ENCODE results near the gene NEMP2. TPM values are rescaled to one million over a fixed set of nuclear protein-coding genes. Genes with fewer than 3 reads are reported as not detected.

The NEMP2 gene
- total RNA-seq, 2 experiments from 2014 or later: 11.6 to 12.2 TPM

- no peaks in the 10 kb centered on the region for H3K27me3 ChIP-seq (ENCODE audit: control insufficient read depth in 1 of 2, insufficient read depth in 2 of 2, low read length in 2 of 2)
- intact Hi-C loops (cut with DNase I, micrococcal nuclease): loop anchor here in 1 of 2 experiments (5.0 kb wide), 1 partner anchor 123 kb away; no protein-coding TSS in a partner anchor
- no peak overlapping the region for H3K27ac ChIP-seq (ENCODE audit: low read depth in 1 of 2, low read length in 2 of 2)
- TF ChIP-seq CTCF (IDR thresholded peaks at IDR 0.05): no peak
- H3K36me3 Mint-ChIP-seq (ENCODE audit: low read depth): peaks cover 87% of the 10 kb centered on the region
- peaks cover 16% of the 10 kb centered on the region for H3K4me1 Mint-ChIP-seq (ENCODE audit: low read depth)
- DNase-seq (no peak), ATAC-seq (ENCODE audit: poor library complexity) (no peak)
- H3K4me1 ChIP-seq (ENCODE audit: insufficient read depth, low read length): no peaks in the 10 kb centered on the region
- ChIA-PET CTCF (no interaction called here), POLR2A (no interaction called here)
- H3K4me3 ChIP-seq (ENCODE audit: low read length): no peak overlapping the region
- H3K36me3 ChIP-seq (ENCODE audit: insufficient read depth, low read length): peaks cover 83% of the 10 kb centered on the region
- no peaks in the 10 kb centered on the region for H3K9me3 ChIP-seq (ENCODE audit: control insufficient read depth in 1 of 2, insufficient read depth in 1 of 2, low read length in 2 of 2)
- no peak overlapping the region for H3K27ac Mint-ChIP-seq
- no peaks in the 10 kb centered on the region for H3K9me3 Mint-ChIP-seq
- H3K4me3 Mint-ChIP-seq: no peak overlapping the region
- no peaks in the 10 kb centered on the region for H3K27me3 Mint-ChIP-seq
These were observed 29.6 kb downstream of the NEMP2 start for GRCh38 chr2:190504912-190505311.

- H3K4me1 ChIP-seq (ENCODE audit: insufficient read depth, low read length): no peaks in the 10 kb centered on the region
- peaks cover 85% of the 10 kb centered on the region for H3K36me3 ChIP-seq (ENCODE audit: insufficient read depth, low read length)
- intact Hi-C loops (cut with DNase I, micrococcal nuclease): no loop called here
- H3K9me3 ChIP-seq (ENCODE audit: control insufficient read depth in 1 of 2, insufficient read depth in 1 of 2, low read length in 2 of 2): no peaks in the 10 kb centered on the region
- H3K36me3 Mint-ChIP-seq (ENCODE audit: low read depth): peaks cover 86% of the 10 kb centered on the region
- peak overlapping the region; percentile 0 for H3K27ac Mint-ChIP-seq
- H3K4me3 ChIP-seq (ENCODE audit: low read length): no peak overlapping the region
- no peaks in the 10 kb centered on the region for H3K27me3 ChIP-seq (ENCODE audit: control insufficient read depth in 1 of 2, insufficient read depth in 2 of 2, low read length in 2 of 2)
- ChIA-PET POLR2A (no interaction called here), CTCF (interaction anchor here (1.4 kb wide), 1 partner anchor 177 kb away, joined by 3 read pairs; no protein-coding TSS in a partner anchor)
- peaks cover 16% of the 10 kb centered on the region for H3K4me1 Mint-ChIP-seq (ENCODE audit: low read depth)
- no peaks in the 10 kb centered on the region for H3K27me3 Mint-ChIP-seq
- DNase-seq (no peak), ATAC-seq (ENCODE audit: poor library complexity) (no peak)
- no peak overlapping the region for H3K4me3 Mint-ChIP-seq
- H3K9me3 Mint-ChIP-seq: no peaks in the 10 kb centered on the region
- H3K27ac ChIP-seq (ENCODE audit: low read depth in 1 of 2, low read length in 2 of 2): no peak overlapping the region
- TF ChIP-seq CTCF (IDR thresholded peaks at IDR 0.05): no peak
These were observed 31.4 kb downstream of the NEMP2 start for GRCh38 chr2:190503088-190503487.

- peaks cover 86% of the 10 kb centered on the region for H3K36me3 Mint-ChIP-seq (ENCODE audit: low read depth)
- Histone ChIP-seq H3K36me3 (ENCODE audit: insufficient read depth, low read length) (peaks cover 93% of the 10 kb centered on the region), H3K27ac (ENCODE audit: low read depth in 1 of 2, low read length in 2 of 2) (no peak overlapping the region), H3K4me1 (ENCODE audit: insufficient read depth, low read length) (no peaks in the 10 kb centered on the region), H3K27me3 (ENCODE audit: control insufficient read depth in 1 of 2, insufficient read depth in 2 of 2, low read length in 2 of 2) (no peaks in the 10 kb centered on the region), H3K9me3 (ENCODE audit: control insufficient read depth in 1 of 2, insufficient read depth in 1 of 2, low read length in 2 of 2) (no peaks in the 10 kb centered on the region), H3K4me3 (ENCODE audit: low read length) (no peak overlapping the region)
- peaks cover 16% of the 10 kb centered on the region for H3K4me1 Mint-ChIP-seq (ENCODE audit: low read depth)
- intact Hi-C loops (cut with DNase I, micrococcal nuclease): no loop called here
- H3K27ac Mint-ChIP-seq: peak overlapping the region; percentile 28
- ATAC-seq (ENCODE audit: poor library complexity) (no peak), DNase-seq (no peak)
- POLR2A ChIA-PET: no interaction called here
- H3K27me3 Mint-ChIP-seq: no peaks in the 10 kb centered on the region
- no peak overlapping the region for H3K4me3 Mint-ChIP-seq
- CTCF ChIA-PET: interaction anchor here (1.4 kb wide), 1 partner anchor 178 kb away, joined by 3 read pairs; no protein-coding TSS in a partner anchor
- no peak for TF ChIP-seq CTCF (IDR thresholded peaks at IDR 0.05)
- no peaks in the 10 kb centered on the region for H3K9me3 Mint-ChIP-seq
These were observed 32.7 kb downstream of the NEMP2 start for GRCh38 chr2:190501702-190502407.
